Neutrophil (primary cell): ENCODE measurements around the gene PGBD4.
A peak's percentile ranks its signal among the peaks of the same experiment; 100 is the strongest.

Experiments
- H3K27ac ChIP-seq: fragments of 200-600 bp; sonication (generic); 2 replicates; pipeline ENCODE4 v1.5.1; 2016; ENCODE audit warnings: mild to moderate bottlenecking, moderate library complexity
- H3K27me3 ChIP-seq: fragments of 200-600 bp; sonication (generic); 2 replicates; pipeline ENCODE4 v1.6.0; 2016; ENCODE audit warnings: mild to moderate bottlenecking
- H3K36me3 ChIP-seq: fragments of 200-600 bp; sonication (generic); 2 replicates; pipeline ENCODE4 v1.5.1; 2017
- H3K4me1 ChIP-seq, 2 experiments: fragments of 200-600 bp in 1 of 2; sonication (generic) in 1 of 2; 1 replicate in 1 of 2; 2 replicates in 1 of 2; pipeline versions ENCODE4 v1.5.1 to v1.6.1; 2013 to 2016; ENCODE audit warnings: low read depth in 1 of 2, low read length in 1 of 2, mild to moderate bottlenecking in 1 of 2, moderate library complexity in 1 of 2; ENCODE audit not compliant: control insufficient read depth in 1 of 2, insufficient read depth in 1 of 2
- H3K4me3 ChIP-seq, 2 experiments: fragments of 200-600 bp in 1 of 2; sonication (generic) in 1 of 2; 1 replicate in 1 of 2; 2 replicates in 1 of 2; pipeline ENCODE4 v1.5.1; 2013 to 2016; ENCODE audit warnings: low read depth in 1 of 2, low read length in 1 of 2, mild to moderate bottlenecking in 1 of 2, moderate library complexity in 1 of 2
- H3K9me3 ChIP-seq: fragments of 200-600 bp; sonication (generic); 2 replicates; pipeline ENCODE4 v1.5.1; 2016
- CTCF ChIP-seq: fragments of 200-600 bp; sonication (generic); IDR thresholded peaks from 2 replicates; pipeline ENCODE4 v1.5.1; 2016; ENCODE audit warnings: antibody characterized with exemption

The PGBD4 gene

GRCh38 chr15:34147371-34148140 lies 45.7 kb downstream of the PGBD4 start:
- H3K27ac ChIP-seq = no peak overlapping the region
- TF ChIP-seq CTCF = no peak
- H3K27me3 ChIP-seq = no peaks in the 10 kb centered on the region
- H3K4me3 ChIP-seq = no peak overlapping the region
- no peaks in the 10 kb centered on the region for H3K4me1 ChIP-seq
- no peaks in the 10 kb centered on the region for H3K9me3 ChIP-seq
- H3K36me3 ChIP-seq = peaks cover 74% of the 10 kb centered on the region

- Histone ChIP-seq H3K27me3 (no peaks in the 10 kb centered on the region), H3K9me3 (peaks cover 10% of the 10 kb centered on the region), H3K4me1 (peaks cover 10 to 11% of the 10 kb centered on the region in 2 experiments), H3K27ac (peak overlapping the region; percentile 91), H3K36me3 (peaks cover 34% of the 10 kb centered on the region), H3K4me3 (peak overlapping the region in 1 of 2 experiments; percentile 31)
- TF ChIP-seq CTCF = no peak
These were observed 52.9 kb downstream of the PGBD4 start for GRCh38 chr15:34154725-34155204.

GRCh38 chr15:34155859-34156258 lies 54.0 kb downstream of the PGBD4 start:
- no peaks in the 10 kb centered on the region for H3K27me3 ChIP-seq
- no peak for TF ChIP-seq CTCF
- peaks cover 23% of the 10 kb centered on the region for H3K36me3 ChIP-seq
- H3K27ac ChIP-seq = peak overlapping the region; percentile 91
- peaks cover 11 to 12% of the 10 kb centered on the region in 2 experiments for H3K4me1 ChIP-seq
- peaks cover 11% of the 10 kb centered on the region for H3K9me3 ChIP-seq
- H3K4me3 ChIP-seq = no peak overlapping the region
